ENCODE data around the gene IGF2BP1. TPM values are rescaled to one million over a fixed set of nuclear protein-coding genes. Genes with fewer than 3 reads are reported as not detected.

The IGF2BP1 gene
- total RNA-seq, 1 donor from 2014 or later: 260 TPM

GRCh38 chr17:48970865-48971687 is 26.1 kb upstream of the IGF2BP1 start:
- Mint-ChIP-seq H3K27ac (ENCODE audit: unreplicated experiment) (peak overlapping the region; percentile 97), H3K4me1 (ENCODE audit: low read depth, unreplicated experiment) (peaks cover 32% of the 10 kb centered on the region), H3K4me3 (ENCODE audit: unreplicated experiment) (peak overlapping the region; percentile 45), H3K27me3 (ENCODE audit: low read depth, unreplicated experiment) (no peaks in the 10 kb centered on the region), H3K9me3 (ENCODE audit: unreplicated experiment) (no peaks in the 10 kb centered on the region), H3K36me3 (ENCODE audit: low read depth, unreplicated experiment) (no peaks in the 10 kb centered on the region)
- H3K4me1 ChIP-seq (ENCODE audit: insufficient read depth, low read length): peaks cover 28% of the 10 kb centered on the region
- no peak overlapping the region for H2AFZ ChIP-seq (ENCODE audit: low read depth, low read length)
- peak overlapping the region; percentile 96 for H3K27ac ChIP-seq (ENCODE audit: low read depth, low read length)
- no peak overlapping the region for H3K4me3 ChIP-seq (ENCODE audit: insufficient read depth, low read depth, low read length)
- peak overlapping the region; percentile 72 for H3K9ac ChIP-seq (ENCODE audit: low read length)
- no peaks in the 10 kb centered on the region for H3K36me3 ChIP-seq (ENCODE audit: insufficient read depth, low read length)
- FAIRE-seq (no peak), DNase-seq (ENCODE audit: low read depth) (no peak)
- H3K9me3 ChIP-seq (ENCODE audit: insufficient read depth, low read depth, low read length): no peaks in the 10 kb centered on the region
- H3K4me2 ChIP-seq (ENCODE audit: low read length): peak overlapping the region; percentile 79
- TF ChIP-seq CTCF (IDR thresholded peaks at IDR 0.05; ENCODE audit: insufficient read depth, low read depth, low read length): no peak
- TF ChIP-seq EZH2 (IDR thresholded peaks at IDR 0.05; ENCODE audit: insufficient read depth, low read length): no peak
- no peaks in the 10 kb centered on the region for H4K20me1 ChIP-seq (ENCODE audit: insufficient read depth, low read length)
- H3K79me2 ChIP-seq (ENCODE audit: insufficient read depth, low read length): no peaks in the 10 kb centered on the region
- H3K27me3 ChIP-seq (ENCODE audit: insufficient read depth, low read length): no peaks in the 10 kb centered on the region

- Mint-ChIP-seq H3K36me3 (ENCODE audit: low read depth, unreplicated experiment) (no peaks in the 10 kb centered on the region), H3K4me3 (ENCODE audit: unreplicated experiment) (peak overlapping the region; percentile 72), H3K9me3 (ENCODE audit: unreplicated experiment) (no peaks in the 10 kb centered on the region), H3K4me1 (ENCODE audit: low read depth, unreplicated experiment) (peaks cover 32% of the 10 kb centered on the region), H3K27me3 (ENCODE audit: low read depth, unreplicated experiment) (no peaks in the 10 kb centered on the region), H3K27ac (ENCODE audit: unreplicated experiment) (peak overlapping the region; percentile 97)
- no peak for FAIRE-seq
- Histone ChIP-seq H3K9me3 (ENCODE audit: insufficient read depth, low read depth, low read length) (no peaks in the 10 kb centered on the region), H3K4me3 (ENCODE audit: insufficient read depth, low read depth, low read length) (peak overlapping the region; percentile 3), H3K4me1 (ENCODE audit: insufficient read depth, low read length) (peaks cover 28% of the 10 kb centered on the region), H2AFZ (ENCODE audit: low read depth, low read length) (peak overlapping the region; percentile 46), H3K27me3 (ENCODE audit: insufficient read depth, low read length) (no peaks in the 10 kb centered on the region), H3K79me2 (ENCODE audit: insufficient read depth, low read length) (no peaks in the 10 kb centered on the region), H3K36me3 (ENCODE audit: insufficient read depth, low read length) (no peaks in the 10 kb centered on the region), H3K27ac (ENCODE audit: low read depth, low read length) (peak overlapping the region; percentile 96), H3K9ac (ENCODE audit: low read length) (peak overlapping the region; percentile 82), H4K20me1 (ENCODE audit: insufficient read depth, low read length) (no peaks in the 10 kb centered on the region), H3K4me2 (ENCODE audit: low read length) (peak overlapping the region; percentile 79)
- TF ChIP-seq CTCF (IDR thresholded peaks at IDR 0.05; ENCODE audit: insufficient read depth, low read depth, low read length) (no peak), EZH2 (IDR thresholded peaks at IDR 0.05; ENCODE audit: insufficient read depth, low read length) (no peak)
- DNase-seq (ENCODE audit: low read depth): no peak
Observed at GRCh38 chr17:48972749-48973097, 24.5 kb upstream of the IGF2BP1 start.

- peak overlapping the region; percentile 97 for H3K27ac Mint-ChIP-seq (ENCODE audit: unreplicated experiment)
Observed at GRCh38 chr17:48973806-48974205, 23.4 kb upstream of the IGF2BP1 start.

More at GRCh38 chr17:48973806-48974205, 23.4 kb upstream of the IGF2BP1 start:
- Mint-ChIP-seq H3K36me3 (ENCODE audit: low read depth, unreplicated experiment) (no peaks in the 10 kb centered on the region), H3K9me3 (ENCODE audit: unreplicated experiment) (no peaks in the 10 kb centered on the region), H3K4me1 (ENCODE audit: low read depth, unreplicated experiment) (peaks cover 32% of the 10 kb centered on the region), H3K27me3 (ENCODE audit: low read depth, unreplicated experiment) (no peaks in the 10 kb centered on the region), H3K4me3 (ENCODE audit: unreplicated experiment) (no peak overlapping the region)
- TF ChIP-seq CTCF (IDR thresholded peaks at IDR 0.05; ENCODE audit: insufficient read depth, low read depth, low read length): no peak
- no peak for TF ChIP-seq EZH2 (IDR thresholded peaks at IDR 0.05; ENCODE audit: insufficient read depth, low read length)
- no peaks in the 10 kb centered on the region for H4K20me1 ChIP-seq (ENCODE audit: insufficient read depth, low read length)
- no peaks in the 10 kb centered on the region for H3K36me3 ChIP-seq (ENCODE audit: insufficient read depth, low read length)
- peaks cover 28% of the 10 kb centered on the region for H3K4me1 ChIP-seq (ENCODE audit: insufficient read depth, low read length)
- H3K9ac ChIP-seq (ENCODE audit: low read length): no peak overlapping the region
- no peak overlapping the region for H3K4me3 ChIP-seq (ENCODE audit: insufficient read depth, low read depth, low read length)
- H3K9me3 ChIP-seq (ENCODE audit: insufficient read depth, low read depth, low read length): no peaks in the 10 kb centered on the region
- H3K27ac ChIP-seq (ENCODE audit: low read depth, low read length): peak overlapping the region; percentile 96
- no peak for DNase-seq (ENCODE audit: low read depth)
- no peak for FAIRE-seq
- H3K79me2 ChIP-seq (ENCODE audit: insufficient read depth, low read length): no peaks in the 10 kb centered on the region
- peak overlapping the region; percentile 32 for H2AFZ ChIP-seq (ENCODE audit: low read depth, low read length)
- H3K27me3 ChIP-seq (ENCODE audit: insufficient read depth, low read length): no peaks in the 10 kb centered on the region
- no peak overlapping the region for H3K4me2 ChIP-seq (ENCODE audit: low read length)

Data from astrocyte (in vitro differentiated cells and primary cell).